NCI-H1694 treated with DMSO at 0.1 percent for 48 hours (cell line): ENCODE data around the gene UPK3BL1.
"Not testable (repeated sequence)": the region's sequence is repeated elsewhere in the genome, so short reads cannot be mapped to it uniquely, and the experiment has no call there.

Experiments used
- DNase-seq: peaks from one replicate; lab custom pipeline; 2025; lab: John Stamatoyannopoulos, UW

The UPK3BL1 gene

GRCh38 chr7:102642691-102643090 lies at the start of gene UPK3BL1:
TSS of gene UPK3BL1 (minus strand) at chr7:102642791. CDS start at chr7:102642741, 50 bp downstream.
- DNase-seq: not testable (repeated sequence)

- DNase-seq: not testable (repeated sequence)
These were observed 48.0 kb upstream of the UPK3BL1 start for GRCh38 chr7:102690602-102691001.

- not testable (repeated sequence) for DNase-seq
These were observed 47.1 kb upstream of the UPK3BL1 start for GRCh38 chr7:102689436-102690282.

- not testable (repeated sequence) for DNase-seq
These were observed 45.9 kb upstream of the UPK3BL1 start for GRCh38 chr7:102688299-102689036.

- DNase-seq: not testable (repeated sequence)
These were observed 40.0 kb upstream of the UPK3BL1 start for GRCh38 chr7:102682560-102682959.

GRCh38 chr7:102680780-102681179 lies 38.2 kb upstream of the UPK3BL1 start:
- DNase-seq: not testable (repeated sequence)

- not testable (repeated sequence) for DNase-seq
These were observed 33.0 kb upstream of the UPK3BL1 start for GRCh38 chr7:102675545-102675944.

- DNase-seq: not testable (repeated sequence)
These were observed 31.0 kb upstream of the UPK3BL1 start for GRCh38 chr7:102673447-102674067.

GRCh38 chr7:102671956-102672307 lies 29.3 kb upstream of the UPK3BL1 start:
- not testable (repeated sequence) for DNase-seq

- DNase-seq: not testable (repeated sequence)
These were observed 28.8 kb upstream of the UPK3BL1 start, which contains the start of gene POLR2J2 for GRCh38 chr7:102671166-102671955. TSS of gene POLR2J2 (minus strand) at chr7:102671663. CDS start at chr7:102671601, 62 bp downstream.

- DNase-seq: not testable (repeated sequence)
These were observed 24.9 kb upstream of the UPK3BL1 start for GRCh38 chr7:102667523-102667922.

- not testable (repeated sequence) for DNase-seq
These were observed 24.3 kb upstream of the UPK3BL1 start for GRCh38 chr7:102666850-102667249.

- not testable (repeated sequence) for DNase-seq
These were observed 22.2 kb upstream of the UPK3BL1 start for GRCh38 chr7:102664765-102665164.

- not testable (repeated sequence) for DNase-seq
These were observed 7.3 kb upstream of the UPK3BL1 start, which contains the start of gene SPDYE2B for GRCh38 chr7:102649924-102650323. TSS of gene SPDYE2B (plus strand) at chr7:102650319. CDS start at chr7:102652349, 2,030 bp downstream.

GRCh38 chr7:102647813-102648212 lies 5.2 kb upstream of the UPK3BL1 start:
- not testable (repeated sequence) for DNase-seq

GRCh38 chr7:102643404-102643803 lies 813 bp upstream of the UPK3BL1 start:
- not testable (repeated sequence) for DNase-seq

GRCh38 chr7:102638848-102639247 lies 3.7 kb downstream of the UPK3BL1 start:
- DNase-seq: not testable (repeated sequence)

GRCh38 chr7:102636956-102637355 lies 5.6 kb downstream of the UPK3BL1 start:
- not testable (repeated sequence) for DNase-seq

GRCh38 chr7:102635354-102635753 lies 7.2 kb downstream of the UPK3BL1 start:
- not testable (repeated sequence) for DNase-seq

- not testable (repeated sequence) for DNase-seq
These were observed 8.3 kb downstream of the UPK3BL1 start for GRCh38 chr7:102634299-102634698.

- DNase-seq: not testable (repeated sequence)
These were observed 12.0 kb downstream of the UPK3BL1 start for GRCh38 chr7:102630622-102631021.
